GM21528 (cell line): ENCODE measurements around the gene C17orf75.

Experiments
- ATAC-seq: cut with Tn5 transposase; IDR thresholded peaks from one replicate; pipeline ENCODE4 v1.9.1; 2021; ENCODE audit warnings: mild to moderate bottlenecking, moderate library complexity; ENCODE audit not compliant: unreplicated experiment, low FRiP score

C17orf75 gene

GRCh38 chr17:32279891-32280716 is 61.9 kb downstream of the C17orf75 start:
- ATAC-seq, result no peak

GRCh38 chr17:32278815-32279214 is 63.2 kb downstream of the C17orf75 start:
- no peak for ATAC-seq
